HL-60 (cell line): ENCODE measurements around the gene MAP3K7.

Source experiments
- CTCF ChIP-seq: IDR thresholded peaks from one replicate; pipeline ENCODE4 v1.5.1; 2011; ENCODE audit warnings: low read length, control low read depth, inconsistent platforms; ENCODE audit not compliant: insufficient read depth
- SPI1 ChIP-seq: IDR thresholded peaks from 2 replicates; pipeline ENCODE4 v1.6.1; 2012; ENCODE audit warnings: low read depth, mild to moderate bottlenecking, borderline replicate concordance

- TF ChIP-seq CTCF = no peak
- TF ChIP-seq SPI1 = no peak
Measured at GRCh38 chr6:90605749-90606340, 19.0 kb upstream of the MAP3K7 start.
